ENCODE data around the gene PRR35.

Gene PRR35

DNA sequence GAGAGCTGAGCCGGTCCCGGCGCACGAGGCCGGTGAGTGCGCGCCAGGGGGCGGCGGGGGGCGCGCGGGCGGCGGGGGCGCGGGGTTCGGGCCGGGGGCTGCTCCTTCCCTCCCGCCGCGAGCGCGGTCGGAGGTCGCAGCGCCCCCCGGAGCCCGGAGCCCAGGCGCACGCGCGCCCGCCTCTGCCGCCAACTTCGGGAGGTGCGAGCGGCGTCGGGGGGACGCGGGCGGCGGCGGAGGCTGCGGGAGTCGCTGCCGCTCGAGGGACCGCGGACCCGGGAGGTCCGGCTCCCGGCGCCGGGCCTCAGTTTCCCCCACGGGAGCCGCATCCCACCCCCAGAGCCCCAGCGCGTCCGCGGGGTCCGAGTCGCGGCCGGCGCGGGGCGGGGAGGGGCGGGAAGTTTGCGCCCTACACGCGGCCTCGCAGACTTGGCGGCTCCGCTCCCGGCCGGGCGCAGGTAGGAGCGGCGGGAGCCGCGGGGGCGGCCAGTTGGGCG is at the start of gene PRR35:
PRR35 (plus strand) TSS at position 191 of the 497 bp plus-strand sequence. CDS start 2,901 bp downstream, outside the sequence.
- DNase-seq: no peak

DNA sequence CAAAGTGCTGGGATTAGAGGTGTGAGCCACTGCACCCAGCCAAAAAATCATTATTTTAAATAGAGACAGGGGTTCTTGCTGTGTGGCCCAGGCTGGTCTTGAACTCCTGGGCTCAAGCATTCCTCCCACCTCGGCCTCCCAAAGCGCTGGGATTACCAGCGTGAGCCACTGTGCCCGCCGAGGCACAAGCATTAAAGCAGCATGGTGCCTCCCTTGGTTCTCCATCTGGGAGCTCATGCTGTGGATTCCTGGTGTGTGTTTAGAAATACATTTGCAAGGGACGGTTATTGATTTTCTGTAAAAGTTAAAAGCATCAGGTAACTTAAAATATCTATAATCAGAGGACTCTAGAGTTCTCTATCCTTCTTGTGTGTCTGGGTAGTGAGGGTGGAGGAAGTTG is 47.4 kb upstream of the PRR35 start:
- no peak for DNase-seq

DNA sequence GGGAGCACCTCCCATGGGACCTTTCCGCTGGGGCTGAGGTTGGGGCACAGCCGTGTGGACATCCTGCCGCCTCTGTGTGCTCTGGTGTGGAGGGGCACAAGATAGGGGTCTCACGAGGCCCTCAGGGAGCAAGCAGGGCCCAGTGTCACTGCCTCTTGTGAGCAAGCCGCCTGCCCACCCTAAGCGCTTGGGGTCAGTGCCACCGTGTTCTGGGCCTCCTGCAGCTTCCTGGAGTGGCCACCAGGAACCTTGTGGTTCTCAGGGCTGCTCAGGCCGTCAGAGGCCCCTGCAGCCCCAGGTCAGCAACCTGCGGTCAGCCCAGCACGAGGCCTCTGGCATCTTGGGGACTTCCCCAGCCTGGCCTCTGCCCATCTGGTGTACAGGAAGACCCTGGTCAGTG is 46.2 kb upstream of the PRR35 start:
- no peak for DNase-seq

DNA sequence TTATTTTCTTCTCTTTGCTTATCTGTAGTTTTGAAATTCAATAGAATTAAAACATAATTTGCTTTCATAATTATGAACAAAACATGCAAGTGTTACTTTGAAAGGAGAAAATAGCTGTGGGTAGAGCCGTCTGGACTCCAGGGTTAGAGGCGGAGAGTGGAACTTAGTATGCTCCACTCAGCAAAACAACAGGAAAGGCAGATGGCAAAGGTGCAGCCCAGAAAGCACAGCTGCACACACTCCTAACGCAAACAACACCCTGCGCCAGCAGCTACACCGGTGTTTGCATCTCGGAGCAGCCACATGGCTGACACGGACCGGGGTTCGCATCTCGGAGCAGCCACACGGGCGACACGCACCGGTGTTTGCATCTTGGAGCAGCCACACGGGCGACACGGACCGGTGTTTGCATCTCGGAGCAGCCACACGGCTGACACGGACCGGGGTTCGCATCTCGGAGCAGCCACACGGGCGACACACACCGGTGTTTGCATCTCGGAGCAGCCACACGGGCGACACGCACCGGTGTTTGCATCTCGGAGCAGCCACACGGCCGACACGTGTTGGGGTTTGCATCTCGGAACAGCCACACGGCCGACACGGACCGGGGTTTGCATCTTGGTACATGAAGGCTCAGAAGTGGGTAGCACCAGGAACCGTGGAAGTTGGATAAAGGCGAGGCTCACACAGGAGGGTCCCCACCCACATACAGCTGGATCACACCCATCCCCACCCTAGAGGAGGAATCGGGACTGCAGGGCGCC is 44.8 kb upstream of the PRR35 start:
- DNase-seq: no peak

DNA sequence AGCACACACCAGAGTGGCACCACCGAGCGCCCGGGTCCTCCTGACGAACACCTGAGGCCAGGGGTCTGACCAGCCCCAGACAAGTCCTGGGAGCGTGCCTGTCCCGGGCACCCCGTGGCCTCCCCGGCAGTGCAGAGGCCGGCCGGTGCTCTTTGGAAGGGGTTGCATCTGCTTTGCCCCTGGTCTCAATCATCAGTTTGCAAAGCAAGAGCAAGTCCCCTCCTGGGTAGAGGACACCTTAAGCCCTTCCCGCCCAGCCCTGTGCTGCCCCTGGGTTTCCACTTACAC is 44.3 kb upstream of the PRR35 start:
- DNase-seq: no peak

DNA sequence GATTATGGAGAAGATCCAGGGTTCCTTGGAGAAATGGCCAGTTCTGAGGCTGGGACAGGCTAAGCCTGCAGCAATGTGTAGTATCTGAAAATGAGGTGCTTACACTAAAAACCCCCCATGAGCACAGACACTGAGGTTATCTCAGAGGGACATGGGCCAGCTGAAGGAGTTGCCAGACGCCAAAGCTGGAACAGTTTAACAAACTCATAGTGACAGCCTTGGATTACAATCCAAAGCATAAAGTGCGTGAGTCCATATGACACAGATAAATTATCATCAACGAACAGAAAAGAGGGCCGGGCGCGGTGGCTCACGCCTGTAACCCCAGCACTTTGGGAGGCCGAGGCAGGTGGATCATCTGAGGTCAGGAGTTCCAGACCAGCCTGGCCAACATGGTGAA is 43.9 kb upstream of the PRR35 start:
- no peak for DNase-seq

DNA sequence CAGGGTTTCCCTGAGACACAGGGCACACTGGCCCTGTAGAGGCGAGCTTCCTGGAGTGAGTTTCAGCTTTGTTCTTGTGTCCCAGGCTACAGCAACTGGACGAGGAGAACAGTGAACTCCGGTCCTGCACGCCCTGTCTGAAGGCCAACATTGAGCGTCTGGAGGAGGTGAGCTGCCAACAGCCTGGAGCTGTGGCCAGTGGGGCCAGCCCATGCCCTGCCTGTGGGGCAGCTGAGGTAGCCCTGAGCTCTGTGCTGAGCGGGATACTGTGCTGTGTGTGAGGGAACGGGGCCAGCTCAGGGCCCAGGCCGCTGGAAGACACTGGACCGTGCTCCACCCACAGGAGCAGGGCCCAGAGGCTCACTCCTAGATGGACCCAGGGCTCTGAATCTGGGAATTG is 41.3 kb upstream of the PRR35 start:
- no peak for DNase-seq

DNA sequence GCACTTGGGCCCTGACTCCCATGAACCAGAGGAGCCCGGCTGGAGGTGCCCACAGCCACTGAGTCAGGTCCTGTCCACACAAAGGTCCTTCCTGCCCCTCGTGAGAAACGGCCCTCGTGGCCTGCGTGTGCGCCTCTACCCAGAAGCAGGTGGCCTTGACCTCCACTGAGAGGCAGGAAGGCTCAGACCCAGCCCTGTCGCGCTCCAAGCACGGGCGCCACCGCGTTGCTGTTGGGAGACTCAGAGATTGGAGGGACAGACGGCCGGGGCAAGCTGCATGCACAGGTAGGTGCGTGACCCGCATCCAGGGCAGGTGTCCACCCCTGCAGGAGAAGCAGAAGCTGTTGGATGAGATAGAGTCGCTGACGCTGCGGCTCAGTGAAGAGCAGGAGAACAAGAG is 40.8 kb upstream of the PRR35 start:
- DNase-seq: no peak

DNA sequence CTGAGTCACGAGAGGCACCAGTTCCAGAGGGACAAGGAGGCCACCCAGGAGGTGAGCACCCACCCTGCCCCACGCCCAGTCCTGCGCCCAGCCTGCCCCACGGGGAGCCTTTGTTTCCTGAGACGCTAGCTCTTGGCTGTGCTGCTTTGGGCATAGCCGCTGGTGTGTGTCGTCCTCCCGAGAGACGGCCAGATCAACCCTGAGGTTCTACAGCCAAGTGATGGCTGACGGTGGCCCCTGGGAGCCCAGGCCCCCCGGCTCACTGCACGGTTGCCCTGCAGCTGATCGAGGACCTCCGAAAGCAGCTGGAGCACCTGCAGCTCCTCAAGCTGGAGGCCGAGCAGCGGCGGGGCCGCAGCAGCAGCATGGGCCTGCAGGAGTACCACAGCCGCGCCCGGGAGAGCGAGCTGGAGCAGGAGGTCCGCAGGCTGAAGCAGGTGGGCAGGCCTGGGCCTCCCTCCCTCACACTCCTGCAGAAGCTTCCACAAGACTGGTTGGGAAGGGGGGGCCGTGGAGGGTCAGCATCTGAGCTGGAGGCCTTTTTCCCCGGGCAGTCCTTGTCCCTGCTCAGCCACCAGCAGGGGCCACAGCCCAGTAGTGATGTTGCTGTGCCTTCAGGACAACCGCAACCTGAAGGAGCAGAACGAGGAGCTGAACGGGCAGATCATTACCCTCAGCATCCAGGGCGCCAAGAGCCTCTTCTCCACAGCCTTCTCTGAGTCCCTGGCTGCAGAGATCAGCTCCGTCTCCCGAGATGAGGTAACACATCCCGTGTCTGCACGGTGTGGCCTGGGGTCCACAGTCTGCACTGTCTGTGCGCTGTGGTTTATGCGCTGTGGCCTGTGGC is 40.1 kb upstream of the PRR35 start:
- no peak for DNase-seq

DNA sequence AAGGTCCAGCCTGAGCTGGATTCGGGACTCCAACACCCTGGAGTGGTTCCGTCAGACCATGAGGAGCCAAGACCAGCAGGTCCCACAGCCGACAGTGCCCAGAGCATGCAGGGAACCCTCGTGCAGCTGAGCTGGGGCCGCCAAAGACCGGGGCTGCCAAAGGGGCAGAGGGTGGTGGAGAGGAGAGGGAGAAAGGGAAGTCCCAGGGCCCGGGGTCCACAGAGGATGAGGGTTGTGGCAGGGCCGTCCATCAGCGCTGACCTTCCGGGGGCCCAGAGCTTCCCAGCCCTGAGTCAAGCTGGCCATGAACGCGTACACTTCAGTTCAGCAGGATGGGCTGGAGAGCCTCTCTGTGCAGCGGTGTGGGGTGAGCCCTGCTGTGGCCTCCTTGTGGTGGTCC is 39.3 kb upstream of the PRR35 start:
- no peak for DNase-seq

DNA sequence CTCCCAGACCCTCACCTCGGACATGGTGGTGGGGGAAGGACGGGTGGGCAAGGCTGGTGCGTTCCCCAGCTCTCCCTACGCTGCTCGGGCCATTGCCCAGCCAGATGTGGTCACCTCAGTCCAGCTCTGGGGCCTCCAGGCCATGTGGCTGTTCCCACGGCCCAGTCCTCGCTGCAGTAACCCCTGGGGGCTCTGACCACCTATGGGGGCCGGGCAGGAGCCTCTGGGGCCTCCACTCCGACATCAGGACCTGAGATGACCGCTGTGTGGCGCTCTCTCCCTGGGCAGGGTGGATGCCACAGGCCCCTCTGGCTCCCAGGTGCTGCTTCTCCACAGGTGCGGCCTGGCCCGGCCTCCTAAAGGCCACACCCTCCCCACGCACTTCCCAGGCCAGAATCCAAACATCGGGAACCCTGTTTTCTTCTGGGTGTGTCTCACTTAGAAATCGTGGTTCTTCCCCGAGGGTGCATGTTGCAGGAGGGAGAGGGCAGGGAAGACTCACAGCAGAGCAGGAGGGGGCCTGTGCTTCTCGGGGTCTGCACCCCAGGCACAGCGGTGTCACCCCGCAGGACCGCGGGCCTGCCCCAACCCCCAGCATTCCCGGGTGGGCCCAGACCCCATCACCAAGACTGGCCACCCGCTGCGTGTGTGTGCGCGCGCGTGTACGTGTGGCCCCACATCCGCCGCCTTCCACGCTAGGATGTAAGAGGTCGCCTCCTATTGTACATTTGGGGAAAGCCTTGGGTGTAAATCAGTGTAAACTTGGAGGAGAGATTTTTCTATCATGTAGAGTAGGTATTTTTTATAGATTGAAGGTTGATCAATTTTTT is 38.6 kb upstream of the PRR35 start:
- no peak for DNase-seq

DNA sequence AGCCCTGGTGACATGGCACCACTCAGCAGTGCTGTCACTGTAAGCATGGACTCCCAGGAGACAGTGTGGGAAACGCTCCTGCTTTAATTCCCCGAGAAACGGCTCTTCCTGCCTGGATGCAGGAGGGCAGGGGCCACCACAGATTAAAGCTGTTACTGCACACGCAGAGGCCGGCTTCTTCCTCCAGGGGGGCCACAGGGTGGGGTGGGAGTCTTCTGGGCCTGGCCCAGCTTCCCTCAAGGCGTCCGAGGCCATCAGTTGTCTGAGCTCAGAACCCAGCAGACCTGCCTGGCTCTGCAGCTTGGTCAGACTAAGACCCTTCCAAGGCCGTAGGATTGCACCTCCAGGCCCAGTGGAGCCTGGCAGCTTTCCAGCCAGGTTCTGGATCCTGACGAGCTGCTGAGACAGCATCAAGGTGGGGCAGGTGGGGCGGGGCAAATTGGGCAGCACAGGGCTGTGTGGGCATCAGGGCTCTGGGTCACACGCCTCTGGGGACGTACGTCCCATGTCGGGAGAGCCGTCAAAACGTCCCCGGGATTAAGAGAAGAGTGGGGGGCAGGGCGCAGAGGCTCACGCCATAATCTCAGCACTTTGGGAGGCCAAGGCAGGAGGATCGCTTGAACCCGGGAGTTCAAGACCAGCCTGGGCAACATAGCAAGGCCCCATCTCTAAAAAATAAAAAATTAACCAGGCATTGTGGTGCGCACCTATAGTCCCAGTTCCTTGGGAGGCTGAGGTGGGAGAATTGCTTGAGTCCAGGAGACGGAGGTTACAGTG is 37.7 kb upstream of the PRR35 start:
- no peak for DNase-seq

DNA sequence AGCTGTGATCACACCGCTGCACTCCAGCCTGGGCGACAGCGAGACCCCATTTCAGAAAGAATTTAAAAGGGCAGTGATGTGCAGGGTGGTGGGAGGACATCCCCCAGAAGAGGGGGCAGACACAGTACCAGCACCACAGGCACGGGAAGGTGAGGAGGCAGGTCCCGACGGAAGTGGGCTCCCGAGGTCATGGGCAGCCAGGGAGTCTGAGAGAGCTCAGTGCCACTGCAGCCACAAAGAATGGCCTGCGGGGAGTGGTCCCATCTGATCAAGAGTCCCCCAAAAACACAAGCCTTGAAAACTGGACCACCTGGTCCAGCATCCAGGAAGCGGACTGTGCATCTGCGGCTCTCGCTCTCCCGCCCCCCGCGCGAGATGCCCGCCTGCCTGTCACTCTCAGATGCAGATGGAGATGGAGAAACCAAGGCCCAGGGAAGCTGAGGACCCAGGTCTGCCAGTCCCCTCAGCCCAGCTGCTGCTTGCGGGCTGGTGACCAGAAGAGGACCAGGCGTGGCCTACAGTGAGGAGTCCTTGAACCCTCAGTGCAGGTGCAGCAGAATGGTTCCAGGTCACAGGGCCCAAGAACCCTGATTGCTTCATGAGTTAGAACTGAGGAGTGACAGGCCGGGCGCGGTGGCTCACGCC is 37.0 kb upstream of the PRR35 start:
- no peak for DNase-seq

DNA sequence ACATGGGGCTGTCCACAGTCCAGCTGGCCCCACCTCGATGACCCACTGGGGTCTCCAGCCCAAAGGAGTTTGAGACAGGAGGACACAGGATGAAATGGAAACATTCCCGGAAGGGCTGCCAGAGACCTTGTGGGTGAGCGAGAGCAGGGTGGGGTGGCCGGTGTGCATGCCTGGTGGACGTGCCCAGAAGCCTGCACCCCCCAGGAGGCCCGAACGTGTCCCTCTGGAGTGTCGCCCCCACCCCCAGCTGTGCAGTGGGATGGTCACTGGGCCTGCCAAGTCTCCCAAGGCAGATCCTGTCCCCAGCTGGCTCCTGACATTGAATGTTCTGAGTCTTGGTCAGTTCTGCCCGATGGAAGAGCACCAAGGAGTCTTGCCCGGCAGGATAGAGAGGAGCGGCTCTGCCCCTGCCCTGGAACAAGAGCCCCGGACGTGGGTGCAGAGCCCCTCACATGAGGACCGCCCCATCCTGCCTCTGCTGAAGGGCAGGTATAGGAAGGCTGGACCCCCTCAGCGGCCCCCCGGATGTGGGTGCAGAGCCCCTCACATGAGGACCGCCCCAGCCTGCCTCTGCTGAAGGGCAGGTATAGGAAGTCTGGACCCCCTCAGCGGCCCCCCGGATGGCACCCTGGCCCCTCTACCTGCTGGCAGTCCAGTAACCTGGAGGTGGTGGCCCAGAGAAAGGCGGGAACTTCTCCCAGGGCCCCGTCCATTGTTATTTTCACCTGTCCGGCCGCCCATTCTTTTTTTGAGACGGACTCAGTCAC is 35.7 kb upstream of the PRR35 start:
- DNase-seq: no peak

DNA sequence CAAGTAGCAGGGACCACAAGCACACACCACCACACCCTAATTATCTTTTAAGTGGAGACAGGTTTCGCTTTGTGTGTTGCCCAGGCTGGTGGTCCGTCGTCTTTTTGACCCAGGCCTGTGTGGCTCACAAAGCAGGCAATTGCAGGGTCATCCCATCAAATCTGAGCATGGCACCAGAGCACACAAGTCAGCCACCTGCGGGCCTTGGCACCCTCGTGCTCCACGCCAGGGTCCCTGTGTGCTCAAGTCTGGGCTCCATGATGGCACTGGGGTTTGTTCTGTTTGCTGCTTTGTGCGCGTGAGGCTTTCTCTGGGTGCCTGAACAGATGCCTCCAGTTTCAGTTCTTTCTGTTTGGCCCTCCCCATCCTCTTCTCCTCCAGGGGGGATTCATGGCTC is 35.1 kb upstream of the PRR35 start:
- DNase-seq: no peak

DNA sequence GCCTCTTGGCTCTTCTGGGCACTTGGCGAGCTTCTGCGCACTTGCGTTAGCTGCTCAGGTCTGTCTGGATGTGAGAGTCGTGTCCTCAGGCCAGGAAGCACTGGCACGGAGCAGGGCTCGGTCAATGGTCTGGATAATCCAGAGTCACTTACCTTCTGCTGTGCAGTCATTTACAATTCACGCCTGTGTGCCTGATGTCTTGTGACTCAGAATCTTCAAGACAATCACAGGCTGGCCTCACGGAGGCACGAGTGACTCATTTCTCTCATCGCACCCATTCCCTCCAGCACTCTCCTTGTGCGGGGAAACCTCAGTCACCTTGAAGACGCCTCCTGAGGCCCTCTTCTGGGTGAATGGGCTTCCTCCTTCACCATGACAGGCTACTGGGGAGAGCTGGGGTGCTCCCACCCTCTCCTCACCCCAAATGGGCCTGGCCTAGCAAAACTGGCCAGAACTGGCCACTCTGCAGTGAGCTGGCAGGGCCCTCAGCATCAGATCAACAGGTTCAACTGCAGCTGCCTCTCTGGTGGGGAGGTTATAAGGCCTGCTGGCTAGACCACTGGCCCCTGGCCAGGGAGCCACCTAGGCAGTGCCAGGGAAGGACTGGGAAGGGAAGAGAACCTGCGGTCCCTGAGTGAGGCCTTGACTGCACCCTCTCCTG is 34.5 kb upstream of the PRR35 start:
- peak; percentile 81 for DNase-seq

DNA sequence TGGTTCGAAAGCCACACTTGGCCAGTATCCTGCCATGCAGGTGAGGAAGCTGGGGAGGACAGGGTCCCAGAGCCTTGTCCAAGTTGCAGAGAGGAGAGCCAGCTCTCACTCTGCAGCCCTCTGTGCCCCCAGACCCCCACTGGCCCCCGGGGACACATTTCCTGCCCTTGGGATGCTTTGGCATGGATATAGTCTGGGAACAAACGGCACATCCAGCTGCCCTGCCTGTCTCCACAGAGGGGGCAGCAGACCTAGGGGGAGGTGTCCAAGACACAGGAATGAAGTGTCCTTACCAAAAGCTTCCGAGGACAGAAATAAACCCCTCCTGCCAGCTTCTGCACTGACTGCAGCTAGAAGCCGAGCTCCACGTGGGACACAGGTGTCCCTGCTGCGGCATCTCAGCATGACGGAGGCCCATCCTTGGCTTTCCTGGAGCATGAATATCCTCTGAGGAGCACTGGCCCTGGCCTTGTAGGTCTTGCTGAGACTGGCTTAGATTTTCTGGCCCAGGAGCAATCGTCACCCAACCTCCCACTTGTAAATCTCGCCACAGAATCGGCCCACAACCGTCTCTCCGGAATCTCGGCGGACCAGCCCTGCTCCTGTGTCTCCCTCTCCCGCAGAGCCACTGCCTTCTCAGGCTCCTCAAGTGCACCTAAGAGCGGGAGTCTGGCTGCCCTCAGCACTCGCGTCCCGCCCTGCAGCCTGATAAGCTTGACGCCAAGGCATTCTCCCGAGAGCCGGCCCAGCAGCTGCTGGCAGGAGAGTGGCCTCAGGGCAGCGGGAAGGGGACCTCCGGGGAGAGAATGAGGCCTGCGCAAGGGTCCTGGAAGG is 33.8 kb upstream of the PRR35 start:
- DNase-seq: peak; percentile 18

DNA sequence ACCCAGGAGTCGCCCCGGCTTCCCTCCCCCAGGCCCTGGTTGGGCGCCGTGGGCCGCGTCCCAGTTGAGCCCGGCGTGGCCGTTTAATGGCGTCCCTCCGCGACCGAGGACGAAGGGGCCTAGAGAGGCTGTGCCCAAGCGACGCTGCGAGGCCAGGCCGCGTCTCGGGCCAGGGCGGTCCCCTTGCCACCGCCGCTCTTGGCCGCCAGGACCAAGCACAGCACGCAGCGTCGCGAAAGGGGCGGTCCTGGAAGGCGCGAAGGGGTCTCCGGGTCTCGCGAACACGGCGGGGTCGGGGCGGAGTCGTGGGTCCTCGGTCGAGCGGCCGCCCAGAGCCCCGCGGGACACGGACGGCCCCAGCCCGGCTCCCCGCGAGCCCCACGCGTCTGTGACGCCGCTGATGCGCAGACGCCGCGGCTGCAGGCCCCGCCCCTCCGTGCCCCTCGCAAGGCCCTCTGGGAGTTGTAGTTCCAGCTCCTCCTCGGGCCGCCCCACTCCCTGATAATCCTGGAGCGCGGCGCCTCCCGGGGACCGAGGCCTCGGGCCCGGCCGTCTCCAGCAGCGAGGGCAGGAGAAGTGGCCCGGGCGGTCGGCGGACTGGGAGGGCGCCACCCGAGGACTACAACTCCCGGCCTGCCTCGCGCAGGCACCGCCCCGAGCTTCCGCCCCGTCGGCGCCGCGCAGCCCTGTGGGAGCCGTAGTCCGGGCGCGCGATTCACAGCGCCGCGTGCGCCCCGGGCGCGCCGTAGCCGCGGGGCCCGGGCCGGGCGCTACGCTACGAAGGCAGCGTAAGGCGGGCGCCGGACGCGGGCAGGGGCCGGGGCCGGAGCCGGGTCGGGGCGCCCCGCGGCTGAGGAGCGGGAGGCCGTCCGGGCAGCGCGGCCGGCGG is 32.9 kb upstream of the PRR35 start, which contains the start of gene CAPN15:
CAPN15 (plus strand) TSS at position 698 of the 889 bp plus-strand sequence. CDS start 19,127 bp downstream, outside the sequence.
- DNase-seq: peak; percentile 84

All from HCEC 1CT (cell line).